22Rv1 (cell line): ENCODE data around the gene CRADD.
"Not testable (repeated sequence)": the region's sequence is repeated elsewhere in the genome, so short reads cannot be mapped to it uniquely, and the experiment has no call there.

Experiments used
- ZFX ChIP-seq: fragments of 450-650 bp; IDR thresholded peaks from 2 replicates; pipeline ENCODE4 v1.6.1; 2017; ENCODE audit warnings: antibody characterized with exemption, borderline replicate concordance
- TF ChIP-seq, protein P1 (sequence below): fragments of 450-650 bp; IDR thresholded peaks from 2 replicates; pipeline ENCODE4 v1.5.1; 2017; ENCODE audit warnings: mild to moderate bottlenecking

DNA sequence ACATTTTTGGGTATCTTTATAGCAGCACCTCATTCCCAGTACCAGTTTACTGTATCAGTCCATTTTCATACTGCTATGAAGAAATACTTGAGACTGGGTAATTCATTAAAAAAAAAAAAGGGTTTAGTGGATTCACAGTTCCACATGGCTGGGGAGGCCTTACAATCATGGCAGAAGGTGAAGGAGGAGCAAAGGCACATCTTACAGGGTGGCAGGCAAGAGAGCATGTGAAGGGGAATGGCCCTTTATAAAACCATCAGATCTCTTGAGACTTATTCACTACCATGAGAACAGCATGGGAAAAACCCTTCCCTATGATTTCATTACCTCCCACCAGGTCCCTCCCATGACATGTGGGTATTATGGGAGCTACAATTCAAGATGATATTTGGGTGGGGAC lies 77.7 kb downstream of the CRADD start:
- not testable (repeated sequence) for TF ChIP-seq ZFX
- TF ChIP-seq, protein P1, sequence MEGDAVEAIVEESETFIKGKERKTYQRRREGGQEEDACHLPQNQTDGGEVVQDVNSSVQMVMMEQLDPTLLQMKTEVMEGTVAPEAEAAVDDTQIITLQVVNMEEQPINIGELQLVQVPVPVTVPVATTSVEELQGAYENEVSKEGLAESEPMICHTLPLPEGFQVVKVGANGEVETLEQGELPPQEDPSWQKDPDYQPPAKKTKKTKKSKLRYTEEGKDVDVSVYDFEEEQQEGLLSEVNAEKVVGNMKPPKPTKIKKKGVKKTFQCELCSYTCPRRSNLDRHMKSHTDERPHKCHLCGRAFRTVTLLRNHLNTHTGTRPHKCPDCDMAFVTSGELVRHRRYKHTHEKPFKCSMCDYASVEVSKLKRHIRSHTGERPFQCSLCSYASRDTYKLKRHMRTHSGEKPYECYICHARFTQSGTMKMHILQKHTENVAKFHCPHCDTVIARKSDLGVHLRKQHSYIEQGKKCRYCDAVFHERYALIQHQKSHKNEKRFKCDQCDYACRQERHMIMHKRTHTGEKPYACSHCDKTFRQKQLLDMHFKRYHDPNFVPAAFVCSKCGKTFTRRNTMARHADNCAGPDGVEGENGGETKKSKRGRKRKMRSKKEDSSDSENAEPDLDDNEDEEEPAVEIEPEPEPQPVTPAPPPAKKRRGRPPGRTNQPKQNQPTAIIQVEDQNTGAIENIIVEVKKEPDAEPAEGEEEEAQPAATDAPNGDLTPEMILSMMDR, result not testable (repeated sequence)
